ENCODE results near the gene BANK1.
A peak's percentile ranks its signal among the peaks of the same experiment; 100 is the strongest.

Gene BANK1

GRCh38 chr4:101993002-101993841 is 202.7 kb downstream of the BANK1 start:
- DNase-seq (ENCODE audit: low read depth): no peak
- H3K4me3 ChIP-seq (ENCODE audit: low read depth, low read length): no peak overlapping the region
- no peak for TF ChIP-seq CTCF (IDR thresholded peaks at IDR 0.05; ENCODE audit: insufficient read depth, low read depth, low read length, missing control alignments)

GRCh38 chr4:101993842-101994775 is 203.6 kb downstream of the BANK1 start:
- TF ChIP-seq CTCF (IDR thresholded peaks at IDR 0.05; ENCODE audit: insufficient read depth, low read depth, low read length, missing control alignments): no peak
- no peak overlapping the region for H3K4me3 ChIP-seq (ENCODE audit: low read depth, low read length)
- DNase-seq (ENCODE audit: low read depth): no peak

- DNase-seq (ENCODE audit: low read depth): peak; percentile 30
- TF ChIP-seq CTCF (IDR thresholded peaks at IDR 0.05; ENCODE audit: insufficient read depth, low read depth, low read length, missing control alignments): no peak
- no peak overlapping the region for H3K4me3 ChIP-seq (ENCODE audit: low read depth, low read length)
These were observed 217.5 kb downstream of the BANK1 start for GRCh38 chr4:102007959-102008425.

GRCh38 chr4:102008711-102009110 is 218.2 kb downstream of the BANK1 start:
- DNase-seq (ENCODE audit: low read depth): no peak
- no peak overlapping the region for H3K4me3 ChIP-seq (ENCODE audit: low read depth, low read length)
- no peak for TF ChIP-seq CTCF (IDR thresholded peaks at IDR 0.05; ENCODE audit: insufficient read depth, low read depth, low read length, missing control alignments)

GRCh38 chr4:102022343-102022742 is 231.8 kb downstream of the BANK1 start:
- TF ChIP-seq CTCF (IDR thresholded peaks at IDR 0.05; ENCODE audit: insufficient read depth, low read depth, low read length, missing control alignments): no peak
- H3K4me3 ChIP-seq (ENCODE audit: low read depth, low read length): no peak overlapping the region
- DNase-seq (ENCODE audit: low read depth): no peak

GRCh38 chr4:102027961-102028360 is 237.4 kb downstream of the BANK1 start:
- DNase-seq (ENCODE audit: low read depth): no peak
- no peak for TF ChIP-seq CTCF (IDR thresholded peaks at IDR 0.05; ENCODE audit: insufficient read depth, low read depth, low read length, missing control alignments)
- no peak overlapping the region for H3K4me3 ChIP-seq (ENCODE audit: low read depth, low read length)
